GM19351 (cell line): Measurements from ENCODE around the gene TRIM31.
A peak's percentile ranks its signal among the peaks of the same experiment; 100 is the strongest.
"Not testable (repeated sequence)": the region's sequence is repeated elsewhere in the genome, so short reads cannot be mapped to it uniquely, and the experiment has no call there.

Experiments used
- ATAC-seq: cut with Tn5 transposase; IDR thresholded peaks from one replicate; pipeline ENCODE4 v1.9.1; 2021; ENCODE audit warnings: mild to moderate bottlenecking, moderate library complexity; ENCODE audit not compliant: unreplicated experiment

The TRIM31 gene

GRCh38 chr6:30149858-30150550 lies 37.1 kb upstream of the TRIM31 start:
- no peak for ATAC-seq

GRCh38 chr6:30149234-30149633 lies 36.3 kb upstream of the TRIM31 start:
- ATAC-seq, result no peak

DNA sequence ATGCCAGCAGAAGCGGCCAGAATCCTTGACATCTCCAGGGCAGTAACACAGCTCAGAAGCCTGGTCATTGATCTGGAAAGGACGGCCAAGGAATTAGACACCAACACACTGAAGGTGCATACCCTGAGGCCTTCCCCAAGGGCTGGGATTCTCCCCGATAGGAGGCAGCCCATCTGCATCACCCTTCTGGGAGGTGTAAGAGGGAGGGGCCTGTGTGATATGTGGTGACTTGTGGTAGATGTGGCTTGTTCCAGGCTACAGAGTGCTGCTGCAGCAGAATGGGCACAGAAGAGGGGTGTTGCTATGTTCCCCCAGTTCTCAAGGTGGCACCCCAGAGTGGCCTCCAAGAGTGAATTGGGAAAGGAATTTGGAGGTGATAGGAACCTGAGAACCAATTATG lies 34.2 kb upstream of the TRIM31 start:
- ATAC-seq, result no peak

DNA sequence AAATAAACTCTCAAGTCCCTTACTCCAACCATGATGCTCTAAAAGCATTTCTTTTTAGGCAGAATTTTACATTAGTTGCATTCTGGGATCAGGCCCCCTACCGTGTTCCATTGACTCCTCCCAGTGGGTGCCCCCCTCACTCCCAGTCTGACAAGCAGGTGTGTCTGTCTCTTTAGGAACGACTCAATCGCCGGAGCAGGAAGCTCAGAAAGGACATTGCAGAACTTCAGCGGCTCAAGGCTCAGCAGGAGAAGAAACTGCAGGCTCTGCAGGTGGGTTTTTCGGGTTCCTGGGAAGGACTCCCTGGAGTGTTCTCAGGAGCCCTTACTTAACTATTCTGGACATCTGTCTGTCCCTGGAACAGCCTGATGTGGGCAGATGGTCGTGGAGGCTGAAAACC lies 32.9 kb upstream of the TRIM31 start:
- no peak for ATAC-seq

DNA sequence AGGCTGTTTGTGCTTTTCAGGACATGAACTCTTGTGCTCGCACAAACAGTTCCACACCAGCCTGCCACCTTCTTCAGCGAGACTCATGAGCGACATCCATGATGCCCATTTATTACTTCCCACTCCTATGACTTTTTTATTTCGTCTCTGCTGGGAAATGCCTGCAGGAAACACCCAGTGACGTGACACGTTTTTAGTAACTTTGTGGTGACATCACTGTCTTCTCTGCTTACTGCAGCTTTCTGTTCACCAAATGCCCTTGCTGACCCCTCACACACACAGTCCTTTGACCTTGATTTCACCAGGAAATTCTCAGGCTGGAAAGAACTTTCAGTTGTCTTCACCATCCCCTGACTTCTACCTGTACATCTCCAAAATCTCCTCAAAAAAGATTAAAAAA lies 31.9 kb upstream of the TRIM31 start:
- ATAC-seq, result no peak

DNA sequence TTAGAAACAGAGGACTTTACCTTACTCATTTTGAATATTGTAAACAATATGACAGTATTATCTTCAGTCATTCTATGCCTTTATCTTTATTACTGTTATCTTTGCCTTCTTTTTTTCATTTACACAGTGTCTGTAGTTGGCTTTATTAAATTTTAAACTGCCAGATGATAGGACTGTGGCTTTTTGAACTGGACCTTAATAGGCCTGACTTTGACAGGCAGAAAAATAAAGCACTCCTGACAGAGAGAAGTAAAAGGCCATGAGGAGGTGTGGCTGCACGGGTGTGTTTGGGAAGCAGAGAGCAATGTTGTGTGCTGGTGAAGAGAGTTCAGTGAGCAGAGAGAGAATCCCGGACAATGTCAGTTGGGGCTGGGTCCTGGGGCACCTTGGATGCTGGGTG lies 30.9 kb upstream of the TRIM31 start:
- ATAC-seq, result no peak

- ATAC-seq, result no peak
Measured at GRCh38 chr6:30142665-30143064, 29.8 kb upstream of the TRIM31 start.

- not testable (repeated sequence) for ATAC-seq
Measured at GRCh38 chr6:30140240-30140639, 27.4 kb upstream of the TRIM31 start.

GRCh38 chr6:30136570-30137286 lies 23.8 kb upstream of the TRIM31 start:
- ATAC-seq, result no peak

GRCh38 chr6:30135757-30136156 lies 22.9 kb upstream of the TRIM31 start, which contains the start of gene TRIM40:
TRIM40 (plus strand) TSS chr6:30136140; CDS start chr6:30137037, 897 bp downstream.
- no peak for ATAC-seq

DNA sequence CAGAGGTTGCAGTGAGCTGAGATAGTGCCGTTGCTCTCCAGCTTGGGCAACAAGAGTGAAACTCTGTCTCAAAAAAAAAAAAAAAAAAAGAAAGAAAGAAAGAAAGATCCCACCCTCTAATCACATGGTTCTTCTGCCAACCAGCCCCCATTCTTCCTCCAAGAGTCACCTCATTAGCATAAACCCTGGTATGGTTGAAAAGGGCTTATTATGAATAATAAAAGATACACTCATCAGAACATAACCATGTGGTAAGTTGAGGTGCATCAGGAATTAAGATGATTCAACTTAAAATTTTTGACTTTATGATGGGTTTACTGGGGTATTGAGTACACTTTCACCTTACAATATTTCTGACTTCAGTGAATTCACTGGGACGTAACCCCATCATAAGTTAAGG lies 22.3 kb upstream of the TRIM31 start:
- no peak for ATAC-seq

- ATAC-seq, result no peak
Measured at GRCh38 chr6:30131947-30132497, 19.1 kb upstream of the TRIM31 start.

DNA sequence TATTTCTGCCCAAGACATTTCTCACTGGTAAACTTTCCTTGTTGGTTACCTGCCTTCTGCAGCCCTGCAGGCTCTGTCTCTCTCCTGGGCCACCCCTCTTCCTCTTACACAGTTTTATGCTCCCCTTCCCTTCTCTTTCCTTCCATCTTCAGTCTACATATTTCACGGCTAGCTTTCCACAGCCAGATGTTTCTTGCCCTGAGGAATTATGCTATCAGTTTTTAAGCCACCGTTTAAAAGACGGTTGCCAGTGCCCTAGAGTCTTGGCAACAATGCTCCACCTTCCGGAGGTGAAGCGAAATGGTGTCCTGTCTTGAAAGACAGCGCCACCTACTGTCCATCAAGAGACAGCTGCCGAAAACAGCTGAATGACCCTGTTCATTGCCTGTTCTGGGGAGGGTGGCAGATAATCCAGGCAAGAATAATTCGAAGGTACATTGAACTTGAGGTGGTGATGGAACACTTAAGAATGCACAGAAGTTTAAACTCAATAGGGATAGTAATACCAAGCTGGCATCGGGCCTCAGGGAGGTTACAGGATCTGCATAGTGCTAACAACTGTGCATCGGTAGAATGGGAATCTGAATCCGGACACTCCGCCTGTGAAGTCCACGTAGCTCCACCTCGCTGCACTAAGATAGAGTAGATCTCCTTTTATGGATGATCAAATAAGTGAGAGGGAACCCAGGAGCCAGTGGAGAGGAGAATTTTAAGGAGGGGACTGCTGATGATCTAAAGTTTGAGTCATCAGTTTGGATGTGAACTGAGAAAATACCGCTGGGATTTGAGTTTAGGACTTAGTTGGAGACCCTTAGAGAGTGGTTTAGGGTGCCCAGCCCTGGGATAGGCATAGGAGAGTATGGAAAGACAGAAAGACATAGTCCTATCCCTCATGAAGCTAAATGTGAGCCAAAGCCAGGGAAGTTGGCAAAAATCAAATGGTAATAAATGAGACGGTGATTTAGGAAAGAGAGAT lies 18.3 kb upstream of the TRIM31 start:
- ATAC-seq, result peak; percentile 55

GRCh38 chr6:30130179-30130679 lies 17.3 kb upstream of the TRIM31 start:
- no peak for ATAC-seq

- no peak for ATAC-seq
Measured at GRCh38 chr6:30129265-30130178, 16.6 kb upstream of the TRIM31 start.

DNA sequence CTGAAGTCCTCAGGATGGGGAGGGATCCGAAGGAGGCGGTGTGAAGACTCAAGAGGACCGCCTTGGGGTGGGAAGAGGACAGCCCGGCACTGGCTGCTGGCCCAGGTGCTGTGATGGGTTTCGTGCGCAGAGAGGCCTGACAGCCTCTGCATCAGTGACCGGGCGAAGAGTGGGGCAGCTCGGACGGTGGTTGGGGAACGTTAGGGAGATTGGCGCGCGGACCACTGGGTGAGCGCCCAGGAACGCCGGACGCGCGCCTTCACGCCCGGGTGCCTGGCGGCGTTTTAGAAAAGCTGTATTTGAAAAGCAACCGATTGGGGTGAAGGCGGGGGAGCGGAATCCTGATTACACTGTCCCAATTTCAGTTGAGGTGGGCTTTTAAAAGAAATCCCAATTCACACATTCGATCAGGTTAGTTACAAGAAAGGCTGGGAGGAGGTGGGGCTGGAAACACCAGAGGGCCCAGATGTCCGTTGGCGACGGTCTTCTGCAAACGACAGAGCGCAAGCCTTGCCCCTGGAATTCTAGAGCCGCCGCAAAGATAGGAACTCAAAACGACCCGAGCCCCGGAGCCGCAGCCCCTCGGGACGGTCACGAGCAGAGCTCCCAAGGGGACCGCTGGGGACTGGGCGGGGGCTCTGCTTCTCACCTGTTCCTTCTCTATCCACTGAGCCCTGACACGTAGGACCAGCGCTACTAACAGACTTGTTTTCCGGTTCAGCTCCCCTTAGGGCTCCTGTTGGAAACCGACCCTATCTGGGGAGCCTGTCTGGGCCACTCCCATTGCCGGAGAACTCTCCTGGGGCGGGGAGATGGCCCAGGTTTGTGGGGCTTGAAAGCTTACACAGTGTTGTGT lies 14.6 kb upstream of the TRIM31 start:
- ATAC-seq, result no peak

- ATAC-seq, result no peak
Measured at GRCh38 chr6:30122515-30122914, 9.6 kb upstream of the TRIM31 start.

- no peak for ATAC-seq
Measured at GRCh38 chr6:30121446-30122366, 8.8 kb upstream of the TRIM31 start.
